HCT116 (cell line): ENCODE data around the gene SLC25A21. TPM values are rescaled to one million over a fixed set of nuclear protein-coding genes. Genes with fewer than 3 reads are reported as not detected.

Experiments used
- ATAC-seq: fragments of 200-7000 bp; cut with Tn5 transposase; 2 replicates; pipeline ENCODE4 v1.9.1; 2020; ENCODE audit warnings: mild to moderate bottlenecking, moderate library complexity
- BruUV-seq: library from RNA; stranded (reverse); fragments of 400-500 nt; replicated peaks from 2 replicates; lab custom pipeline; 2021; lab: Mats Ljungman, UMichigan
- CTCF ChIA-PET: fragments of 300-600 bp; sonication (Branson Sonifier 250); formaldehyde crosslinking; loops from one replicate; lab custom pipeline; 2021; ENCODE audit warnings: antibody characterized with exemption; lab: Charles Lee
- POLR2A ChIA-PET: fragments of 300-600, 350-600 bp; sonication (Branson Sonifier 250); formaldehyde crosslinking; loops from one replicate; lab custom pipeline; 2021; ENCODE audit warnings: antibody characterized with exemption; lab: Charles Lee
- RAD21 ChIA-PET, 2 experiments: fragments of 300-600 bp; sonication (Branson Sonifier 250); formaldehyde crosslinking; loops; one replicate each; lab custom pipeline; 2023; ENCODE audit warnings: low total read pairs in 2 of 2; ENCODE audit not compliant: uncharacterized antibody in 2 of 2, unreplicated experiment in 2 of 2, low non-redundant PET in 1 of 2; lab: Charles Lee
- DNase-seq: peaks from one replicate; pipeline ENCODE4 v3.0.0-alpha.2; 2010; ENCODE audit warnings: low read depth, low spot score
- H2AFZ ChIP-seq: fragments of 200-600 bp; shearing (Covaris generic), sonication (generic); 2 replicates; pipeline ENCODE4 v1.6.1; 2017; ENCODE audit warnings: low read depth, mixed run types, mixed read lengths, antibody characterized with exemption, low read length; ENCODE audit not compliant: poor library complexity, severe bottlenecking
- H3K27ac ChIP-seq: 2 replicates; pipeline ENCODE4 v1.5.1; 2012; ENCODE audit warnings: low read depth, low read length
- H3K27me3 ChIP-seq: fragments of 200-600 bp; sonication (generic); 2 replicates; pipeline ENCODE4 v1.6.1; 2016; ENCODE audit warnings: mixed run types, low read length, mixed read lengths; ENCODE audit not compliant: insufficient read depth
- H3K36me3 ChIP-seq, 2 experiments: fragments of 200-500 bp in 1 of 2; fragments of 200-600 bp in 1 of 2; sonication (Bioruptor generic) in 1 of 2; sonication (generic) in 1 of 2; 2 replicates each; pipeline versions ENCODE4 v1.5.1 to v1.6.1; 2014 to 2016; ENCODE audit warnings: low read length in 2 of 2, inconsistent platforms in 1 of 2, mixed read lengths in 1 of 2, mixed run types in 1 of 2; ENCODE audit not compliant: insufficient read depth in 2 of 2, control insufficient read depth in 1 of 2
- H3K4me1 ChIP-seq, 2 experiments: fragments of 200-600 bp in 1 of 2; sonication (generic) in 1 of 2; 2 replicates each; pipeline versions ENCODE4 v1.5.1 to v1.6.1; 2012 to 2017; ENCODE audit warnings: low read length in 2 of 2, inconsistent platforms in 1 of 2, mild to moderate bottlenecking in 1 of 2, mixed read lengths in 1 of 2, mixed run types in 1 of 2, moderate library complexity in 1 of 2; ENCODE audit not compliant: insufficient read depth in 2 of 2, control insufficient read depth in 1 of 2
- H3K4me2 ChIP-seq: fragments of 200-600 bp; sonication (generic); 2 replicates; pipeline ENCODE4 v1.6.1; 2017; ENCODE audit warnings: mixed run types, low read length, mixed read lengths
- H3K4me3 ChIP-seq, 2 experiments: fragments of 200-600 bp in 1 of 2; sonication (generic) in 1 of 2; replicated peaks in 1 of 2; 2 replicates each; pipeline ENCODE4 v1.5.1; 2011 to 2016; ENCODE audit warnings: low read length in 2 of 2, control low read depth in 1 of 2, low read depth in 1 of 2, mild to moderate bottlenecking in 1 of 2, mixed read lengths in 1 of 2, mixed run types in 1 of 2
- H3K79me2 ChIP-seq: fragments of 200-600 bp; sonication (generic); 2 replicates; pipeline ENCODE4 v1.6.1; 2017; ENCODE audit warnings: mild to moderate bottlenecking, mixed run types, low read length, moderate library complexity, mixed read lengths; ENCODE audit not compliant: insufficient read depth
- H3K9ac ChIP-seq: fragments of 200-600 bp; sonication (generic); 2 replicates; pipeline ENCODE4 v1.6.1; 2016; ENCODE audit warnings: low read length, mixed read lengths
- H3K9me2 ChIP-seq: fragments of 200-600 bp; sonication (generic), shearing (Covaris generic); 2 replicates; pipeline ENCODE4 v1.6.1; 2017; ENCODE audit warnings: mixed run types, mild to moderate bottlenecking, moderate library complexity; ENCODE audit not compliant: insufficient read depth
- H3K9me3 ChIP-seq, 2 experiments: fragments of 200-500 bp in 1 of 2; fragments of 200-600 bp in 1 of 2; sonication (Bioruptor generic) in 1 of 2; sonication (generic) in 1 of 2; 2 replicates each; pipeline ENCODE4 v1.6.1; 2014 to 2017; ENCODE audit warnings: low read length in 2 of 2, mixed read lengths in 2 of 2, inconsistent platforms in 1 of 2, low read depth in 1 of 2, mild to moderate bottlenecking in 1 of 2, mixed run types in 1 of 2, moderate library complexity in 1 of 2; ENCODE audit not compliant: control insufficient read depth in 1 of 2, insufficient read depth in 1 of 2
- H4K20me1 ChIP-seq: fragments of 200-600 bp; sonication (generic), shearing (Covaris generic); 2 replicates; pipeline ENCODE4 v1.6.1; 2017; ENCODE audit warnings: mixed run types, mild to moderate bottlenecking, moderate library complexity; ENCODE audit not compliant: insufficient read depth
- CBX3 ChIP-seq: IDR thresholded peaks from 2 replicates; pipeline ENCODE4 v1.6.1; 2012; ENCODE audit warnings: low read depth
- CEBPB ChIP-seq: IDR thresholded peaks from 2 replicates; pipeline ENCODE4 v1.6.1; 2012; ENCODE audit warnings: low read depth
- CTCF ChIP-seq, 3 experiments: fragments of 200-600 bp in 1 of 3; sonication (generic) in 1 of 3; IDR thresholded peaks in 2 of 3; conservative IDR thresholded peaks in 1 of 3; 2 replicates each; pipeline ENCODE4 v1.5.1; 2012 to 2017; ENCODE audit warnings: low read depth in 2 of 3, low read length in 2 of 3, antibody characterized with exemption in 1 of 3, borderline replicate concordance in 1 of 3, control low read depth in 1 of 3, mild to moderate bottlenecking in 1 of 3, mixed read lengths in 1 of 3, mixed run types in 1 of 3, moderate library complexity in 1 of 3; ENCODE audit not compliant: insufficient read depth in 1 of 3
- EZH2 ChIP-seq: fragments of 200-600 bp; sonication (generic); IDR thresholded peaks from 2 replicates; pipeline ENCODE4 v1.6.1; 2017; ENCODE audit warnings: antibody characterized with exemption, mixed run types
- EZH2phosphoT487 ChIP-seq: fragments of 200-600 bp; IDR thresholded peaks from 2 replicates; pipeline ENCODE4 v1.6.1; 2018; ENCODE audit warnings: antibody characterized with exemption, borderline replicate concordance
- JUND ChIP-seq: IDR thresholded peaks from 2 replicates; pipeline ENCODE4 v1.6.1; 2012
- MAX ChIP-seq: IDR thresholded peaks from 2 replicates; pipeline ENCODE4 v1.6.1; 2012
- POLR2A ChIP-seq: IDR thresholded peaks from 2 replicates; pipeline ENCODE4 v1.7.0; 2011; ENCODE audit warnings: borderline replicate concordance; ENCODE audit not compliant: insufficient read depth, insufficient read length; ENCODE audit errors: extremely low read depth
- POLR2AphosphoS5 ChIP-seq: IDR thresholded peaks from 2 replicates; pipeline ENCODE4 v1.6.1; 2011; ENCODE audit warnings: mild to moderate bottlenecking, low read depth, low read length, moderate library complexity
- RAD21 ChIP-seq: IDR thresholded peaks from 2 replicates; pipeline ENCODE4 v1.6.1; 2012; ENCODE audit warnings: low read depth, mild to moderate bottlenecking
- SIN3A ChIP-seq: IDR thresholded peaks from 2 replicates; pipeline ENCODE4 v1.6.1; 2012; ENCODE audit warnings: low read depth
- SP1 ChIP-seq: IDR thresholded peaks from 2 replicates; pipeline ENCODE4 v1.6.1; 2012; ENCODE audit warnings: low read depth
- SRF ChIP-seq: IDR thresholded peaks from 2 replicates; pipeline ENCODE4 v1.6.1; 2012; ENCODE audit warnings: low read depth
- TCF7L2 ChIP-seq: IDR thresholded peaks from 2 replicates; pipeline ENCODE4 v1.7.0; 2011; ENCODE audit warnings: borderline replicate concordance, inconsistent platforms; ENCODE audit not compliant: insufficient read depth, insufficient read length; ENCODE audit errors: extremely low read depth
- ZFX ChIP-seq: fragments of 450-650 bp; IDR thresholded peaks from 2 replicates; pipeline ENCODE4 v1.6.1; 2017
- ZNF274 ChIP-seq: fragments of 200-500 bp; sonication (Bioruptor generic); IDR thresholded peaks from 2 replicates; pipeline ENCODE4 v1.6.1; 2014; ENCODE audit warnings: mild to moderate bottlenecking, low read depth, low read length, inconsistent platforms
- intact Hi-C: fragments of 100-400 bp; cut with micrococcal nuclease; formaldehyde crosslinking; loops from 2 replicates; pipeline ENCODE4 v1.10.0; 2022
- total RNA-seq: library from RNA; stranded (reverse); gene quantifications from one replicate; pipeline ENCODE4 v1.2.1, GENCODE V29; 2021; ENCODE audit not compliant: unreplicated experiment

Gene SLC25A21
- total RNA-seq, 1 experiment from 2014 or later: 3.5 TPM

- POLR2A ChIA-PET: no interaction called here
- H3K4me2 ChIP-seq: no peak overlapping the region
- H3K36me3 ChIP-seq: no peaks in the 10 kb centered on the region
- no peaks in the 10 kb centered on the region for H3K4me1 ChIP-seq
- H4K20me1 ChIP-seq: no peaks in the 10 kb centered on the region
- DNase-seq: no peak
- H3K4me3 ChIP-seq: no peak overlapping the region
- H3K79me2 ChIP-seq: no peaks in the 10 kb centered on the region
- H3K9me3 ChIP-seq: no peaks in the 10 kb centered on the region
- BruUV-seq: no TSS peak
- RAD21 ChIA-PET: no interaction called here
- H2AFZ ChIP-seq: no peak overlapping the region
- TF ChIP-seq SRF (no peak), JUND (no peak), EZH2phosphoT487 (no peak), SIN3A (no peak), EZH2 (no peak), TCF7L2 (no peak), RAD21 (no peak), CBX3 (no peak)
- TF ChIP-seq, all 23 proteins: peak for 0
- Histone ChIP-seq H3K27ac (no peak overlapping the region), H3K9ac (no peak overlapping the region), H3K27me3 (no peaks in the 10 kb centered on the region), H3K9me2 (no peaks in the 10 kb centered on the region)
- ATAC-seq: no peak
- intact Hi-C loops: no loop called here
- CTCF ChIA-PET: no interaction called here
Measured at GRCh38 chr14:36702474-36702873, 469.9 kb downstream of the SLC25A21 start.

GRCh38 chr14:36701132-36701531, 471.3 kb downstream of the SLC25A21 start:
- ChIA-PET RAD21 (no interaction called here), POLR2A (no interaction called here), CTCF (no interaction called here)
- H3K27me3 ChIP-seq: no peaks in the 10 kb centered on the region
- no peaks in the 10 kb centered on the region for H3K9me2 ChIP-seq
- BruUV-seq: no TSS peak
- intact Hi-C loops: no loop called here
- no peak overlapping the region for H2AFZ ChIP-seq
- H3K27ac ChIP-seq: no peak overlapping the region
- no peak overlapping the region for H3K4me2 ChIP-seq
- no peak for ATAC-seq
- no peaks in the 10 kb centered on the region for H3K9me3 ChIP-seq
- no peaks in the 10 kb centered on the region for H3K79me2 ChIP-seq
- H3K36me3 ChIP-seq: no peaks in the 10 kb centered on the region
- TF ChIP-seq POLR2AphosphoS5 (no peak), CTCF (IDR thresholded peaks at IDR 0.05 in 2 of 3, conservative IDR thresholded peaks at IDR 0.05 in 1 of 3; ENCODE audit: borderline replicate concordance in 1 of 3, insufficient read depth in 1 of 3, low read depth in 2 of 3, low read length in 2 of 3) (no peak), ZFX (no peak), ZNF274 (no peak), SP1 (no peak), POLR2A (no peak), CEBPB (no peak), MAX (no peak)
- TF ChIP-seq, all 23 proteins: peak for 0
- DNase-seq: no peak
- Histone ChIP-seq H3K4me3 (no peak overlapping the region), H3K4me1 (no peaks in the 10 kb centered on the region), H4K20me1 (no peaks in the 10 kb centered on the region), H3K9ac (no peak overlapping the region)
